ENCODE measurements around the gene TOPBP1.

GRCh38 chr3:133568294-133569014, 93.3 kb downstream of the TOPBP1 start:
- TF ChIP-seq POLR2AphosphoS5 (IDR thresholded peaks at IDR 0.05; ENCODE audit: low read depth, low read length), result no peak
- TF ChIP-seq POLR2A (IDR thresholded peaks at IDR 0.05; ENCODE audit: low read depth, low read length), result no peak
